Epithelial cell of proximal tubule (primary cell): Measurements from ENCODE around the gene CCDC66. TPM values are rescaled to one million over a fixed set of nuclear protein-coding genes. Genes with fewer than 3 reads are reported as not detected.
"Not testable (repeated sequence)": the region's sequence is repeated elsewhere in the genome, so short reads cannot be mapped to it uniquely, and the experiment has no call there.

ENCODE experiments used
- DNase-seq: peaks from one replicate; pipeline ENCODE4 v3.0.0-alpha.2; 2011; ENCODE audit warnings: low read depth
- H3K4me3 ChIP-seq: 2 replicates; pipeline ENCODE4 v1.5.1; 2011; ENCODE audit warnings: low read depth, mild to moderate bottlenecking, low read length
- CTCF ChIP-seq: conservative IDR thresholded peaks from 2 replicates; pipeline ENCODE4 v1.5.1; 2012; ENCODE audit warnings: low read depth, mild to moderate bottlenecking, low read length
- total RNA-seq: library from RNA; depleted of rRNA; stranded (reverse); fragments of >200 nt; gene quantifications from 2 replicates; pipeline ENCODE4 v1.2.3, GENCODE V29; 2015

CCDC66 gene
- total RNA-seq, 1 donor from 2014 or later = 3.5 TPM

- no peak for DNase-seq
- H3K4me3 ChIP-seq = no peak overlapping the region
- TF ChIP-seq CTCF = no peak
These were observed 16.5 kb downstream of the CCDC66 start for GRCh38 chr3:56573501-56573900.

- DNase-seq, H3K4me3 ChIP-seq: not testable (repeated sequence)
These were observed 25.0 kb downstream of the CCDC66 start for GRCh38 chr3:56581941-56582340.

- not testable (repeated sequence) for DNase-seq
These were observed 27.3 kb downstream of the CCDC66 start for GRCh38 chr3:56584275-56584674.

GRCh38 chr3:56590814-56591213, 33.8 kb downstream of the CCDC66 start:
- no peak for TF ChIP-seq CTCF
- no peak for DNase-seq
- no peak overlapping the region for H3K4me3 ChIP-seq

More at GRCh38 chr3:56584275-56584674, 27.3 kb downstream of the CCDC66 start:
- not testable (repeated sequence) for H3K4me3 ChIP-seq

GRCh38 chr3:56591262-56591661, 34.3 kb downstream of the CCDC66 start:
- TF ChIP-seq CTCF = no peak
- DNase-seq = no peak
- no peak overlapping the region for H3K4me3 ChIP-seq

GRCh38 chr3:56593455-56594158, 36.6 kb downstream of the CCDC66 start:
- no peak overlapping the region for H3K4me3 ChIP-seq
- no peak for TF ChIP-seq CTCF
- no peak for DNase-seq

- no peak for DNase-seq
- TF ChIP-seq CTCF = no peak
- H3K4me3 ChIP-seq = no peak overlapping the region
These were observed 39.2 kb downstream of the CCDC66 start for GRCh38 chr3:56595975-56596840.

GRCh38 chr3:56608479-56608878, 51.5 kb downstream of the CCDC66 start:
- DNase-seq, H3K4me3 ChIP-seq: not testable (repeated sequence)
